Kidney (tissue), 14 donors: ENCODE measurements around the gene FAM210B. TPM values are rescaled to one million over a fixed set of nuclear protein-coding genes. Genes with fewer than 3 reads are reported as not detected.

Experiments
- DNase-seq, 5 donors: peaks; one replicate each; pipeline ENCODE4 v3.0.0-alpha.2; 2013 to 2020
- FAIRE-seq: peaks from 2 replicates; lab custom pipeline; 2012; peaks lifted over from hg19 to GRCh38; lab: Jason Lieb, UNC
- H3K27ac ChIP-seq, 2 donors: one replicate each; pipeline ENCODE4 v1.7.0; 2013; ENCODE audit warnings: low read depth in 2 of 2, low read length in 2 of 2, inconsistent platforms in 1 of 2
- H3K27me3 ChIP-seq: one replicate; pipeline ENCODE4 v1.7.1; 2013; ENCODE audit warnings: low read length, inconsistent platforms; ENCODE audit not compliant: control insufficient read depth, insufficient read depth
- H3K36me3 ChIP-seq, 3 donors: one replicate each; pipeline versions ENCODE4 v1.7.0 to v1.7.1; 2013; ENCODE audit warnings: low read length in 3 of 3, control low read depth in 1 of 3, inconsistent platforms in 1 of 3; ENCODE audit not compliant: insufficient read depth in 3 of 3, control insufficient read depth in 2 of 3
- H3K4me1 ChIP-seq, 3 donors: one replicate each; pipeline versions ENCODE4 v1.7.0 to v1.7.1; 2013; ENCODE audit warnings: low read length in 3 of 3, inconsistent platforms in 1 of 3, low read depth in 1 of 3; ENCODE audit not compliant: control insufficient read depth in 2 of 3, insufficient read depth in 2 of 3
- H3K4me3 ChIP-seq, 3 donors: one replicate each; pipeline versions ENCODE4 v1.7.0 to v1.8.1; 2013; ENCODE audit warnings: low read length in 3 of 3, control low read depth in 1 of 3, inconsistent platforms in 1 of 3
- H3K9ac ChIP-seq, 3 donors: one replicate each; pipeline versions ENCODE4 v1.7.0 to v1.7.1; 2013; ENCODE audit warnings: low read length in 3 of 3, control low read depth in 1 of 3, inconsistent platforms in 1 of 3
- H3K9me3 ChIP-seq, 3 donors: one replicate each; pipeline versions ENCODE4 v1.7.0 to v1.7.1; 2013; ENCODE audit warnings: low read length in 3 of 3, control low read depth in 1 of 3, inconsistent platforms in 1 of 3; ENCODE audit not compliant: control insufficient read depth in 2 of 3, insufficient read depth in 1 of 3
- CTCF ChIP-seq: IDR thresholded peaks from 3 replicates; pipeline ENCODE4 v1.5.1; 2012; ENCODE audit warnings: mild to moderate bottlenecking, moderate library complexity, borderline replicate concordance; ENCODE audit not compliant: insufficient read depth; ENCODE audit errors: extremely low read depth
- intact Hi-C: fragments of 100-400 bp; cut with DNase I; formaldehyde crosslinking; loops from one replicate; pipeline ENCODE4 v1.11.1; 2022
- polyA plus RNA-seq: library from polyadenylated mRNA; stranded (reverse); fragments of 350-450 nt; fragmentation: Illumina TruSeq; extraction: RNeasy Lipid Tissue Mini Kit (QIAGEN cat#74804); gene quantifications from one replicate; pipeline ENCODE4 v1.2.3, GENCODE V29; 2014; ENCODE audit warnings: low read depth, low replicate concordance; ENCODE audit not compliant: insufficient read depth
- total RNA-seq: library from RNA; stranded (reverse); fragmentation: NEBNext Ultra II Directional; extraction: Animal tissue kit (Norgen Biotek cat#: 25700); gene quantifications from one replicate; pipeline ENCODE4 v1.2.1, GENCODE V29; 2021
- donor health status: control.
- donor health status: control.
- donor health status: control.
- donor health status: control.
- donor health status: control.
- donor health status: DM: yes; HTN: yes; CAD: no.
- donor health status: Normal renal cell carcinoma (clear cell type).

FAM210B gene
- total and polyA plus RNA-seq, 2 donors from 2014 or later, result 27.2 to 34.5 TPM

- intact Hi-C loops, result no loop called here
These were observed 36.1 kb upstream of the FAM210B start for GRCh38 chr20:56322681-56323080.

GRCh38 chr20:56323206-56323605, 35.6 kb upstream of the FAM210B start:
- no peak for TF ChIP-seq CTCF
- H3K9ac ChIP-seq, result no peak overlapping the region
- no peaks in the 10 kb centered on the region for H3K4me1 ChIP-seq
- no peaks in the 10 kb centered on the region for H3K9me3 ChIP-seq
- no peaks in the 10 kb centered on the region for H3K27me3 ChIP-seq
- intact Hi-C loops, result no loop called here
- no peak overlapping the region for H3K27ac ChIP-seq
- no peak for DNase-seq
- H3K4me3 ChIP-seq, result no peak overlapping the region
- no peak for FAIRE-seq
- no peaks in the 10 kb centered on the region for H3K36me3 ChIP-seq

More at GRCh38 chr20:56322681-56323080, 36.1 kb upstream of the FAM210B start:
- no peaks in the 10 kb centered on the region for H3K36me3 ChIP-seq
- no peak for DNase-seq
- no peak for TF ChIP-seq CTCF
- no peak overlapping the region for H3K27ac ChIP-seq
- FAIRE-seq, result no peak
- H3K9me3 ChIP-seq, result no peaks in the 10 kb centered on the region
- H3K4me1 ChIP-seq, result no peaks in the 10 kb centered on the region
- H3K4me3 ChIP-seq, result no peak overlapping the region
- no peaks in the 10 kb centered on the region for H3K27me3 ChIP-seq
- H3K9ac ChIP-seq, result no peak overlapping the region

GRCh38 chr20:56323656-56324055, 35.1 kb upstream of the FAM210B start:
- no peak for TF ChIP-seq CTCF
- DNase-seq (no peak), FAIRE-seq (no peak)
- intact Hi-C loops, result no loop called here
- Histone ChIP-seq H3K36me3 (no peaks in the 10 kb centered on the region), H3K4me3 (no peak overlapping the region), H3K9ac (no peak overlapping the region), H3K9me3 (no peaks in the 10 kb centered on the region), H3K4me1 (no peaks in the 10 kb centered on the region), H3K27ac (no peak overlapping the region), H3K27me3 (no peaks in the 10 kb centered on the region)

GRCh38 chr20:56324806-56325205, 34.0 kb upstream of the FAM210B start:
- FAIRE-seq (no peak), DNase-seq (no peak)
- H3K4me3 ChIP-seq, result no peak overlapping the region
- no peak overlapping the region for H3K27ac ChIP-seq
- no peaks in the 10 kb centered on the region for H3K27me3 ChIP-seq
- H3K36me3 ChIP-seq, result no peaks in the 10 kb centered on the region
- no peak overlapping the region for H3K9ac ChIP-seq
- H3K4me1 ChIP-seq, result no peaks in the 10 kb centered on the region
- H3K9me3 ChIP-seq, result no peaks in the 10 kb centered on the region
- TF ChIP-seq CTCF, result no peak
- intact Hi-C loops, result no loop called here
